ENCODE measurements around the gene PROP1. TPM values are rescaled to one million over a fixed set of nuclear protein-coding genes. Genes with fewer than 3 reads are reported as not detected.
"Not testable (repeated sequence)": the region's sequence is repeated elsewhere in the genome, so short reads cannot be mapped to it uniquely, and the experiment has no call there.

The PROP1 gene
- polyA plus RNA-seq, 1 donor from 2014 or later, result not detected

GRCh38 chr5:177972613-177973012 lies 23.4 kb downstream of the PROP1 start:
- Histone ChIP-seq H3K9me2 (ENCODE audit: insufficient read depth, low read length) (no peaks in the 10 kb centered on the region), H4K20me1 (ENCODE audit: insufficient read depth) (no peaks in the 10 kb centered on the region), H3K36me3 (ENCODE audit: insufficient read depth, low read length) (no peaks in the 10 kb centered on the region), H2AFZ (ENCODE audit: low read depth, low read length) (no peak overlapping the region), H3K4me3 (ENCODE audit: low read length) (no peak overlapping the region), H3K79me2 (replicated peaks; ENCODE audit: insufficient read depth, low read length) (no peaks in the 10 kb centered on the region), H3K4me2 (ENCODE audit: low read length) (no peak overlapping the region), H3K27ac (ENCODE audit: low read length) (no peak overlapping the region), H3K9me3 (ENCODE audit: low read length) (peaks cover 4% of the 10 kb centered on the region), H3K9ac (ENCODE audit: low read length) (no peak overlapping the region), H3K27me3 (ENCODE audit: insufficient read depth, low read depth, low read length) (no peaks in the 10 kb centered on the region), H3F3A (ENCODE audit: insufficient read depth, low read length, poor library complexity, severe bottlenecking) (no peaks in the 10 kb centered on the region)
- TF ChIP-seq POLR2AphosphoS5 (IDR thresholded peaks at IDR 0.05), result no peak
- no peak for TF ChIP-seq EZH2 (IDR thresholded peaks at IDR 0.05; ENCODE audit: borderline replicate concordance, insufficient read depth, low read length, poor library complexity, severe bottlenecking)
- TF ChIP-seq CTCF (IDR thresholded peaks at IDR 0.05; ENCODE audit: poor library complexity, severe bottlenecking), result no peak
- no peak for TF ChIP-seq TAF1 (IDR thresholded peaks at IDR 0.05; ENCODE audit: low read depth)
- no peak for TF ChIP-seq REST (IDR thresholded peaks at IDR 0.05; ENCODE audit: borderline replicate concordance)
- TF ChIP-seq SMC3 (conservative IDR thresholded peaks at IDR 0.05; ENCODE audit: poor library complexity), result no peak
- no peak for TF ChIP-seq MXI1 (conservative IDR thresholded peaks at IDR 0.05; ENCODE audit: poor library complexity, severe bottlenecking)
- TF ChIP-seq EP300 (conservative IDR thresholded peaks at IDR 0.05; ENCODE audit: poor library complexity, severe bottlenecking), result no peak
- no peak for TF ChIP-seq RAD21 (conservative IDR thresholded peaks at IDR 0.05)

- H3K9ac ChIP-seq (ENCODE audit: low read length); H3K9me2 ChIP-seq (ENCODE audit: insufficient read depth, low read length); H3K4me3 ChIP-seq (ENCODE audit: low read length): not testable (repeated sequence)
Observed at GRCh38 chr5:177972014-177972413, 24.0 kb downstream of the PROP1 start.

GRCh38 chr5:177968661-177969211 lies 27.3 kb downstream of the PROP1 start:
- Histone ChIP-seq H3F3A (ENCODE audit: insufficient read depth, low read length, poor library complexity, severe bottlenecking) (no peaks in the 10 kb centered on the region), H3K9ac (ENCODE audit: low read length) (no peak overlapping the region), H3K27ac (ENCODE audit: low read length) (no peak overlapping the region), H3K4me2 (ENCODE audit: low read length) (no peak overlapping the region), H3K4me3 (ENCODE audit: low read length) (no peak overlapping the region), H3K9me3 (ENCODE audit: low read length) (no peaks in the 10 kb centered on the region), H2AFZ (ENCODE audit: low read depth, low read length) (no peak overlapping the region), H3K36me3 (ENCODE audit: insufficient read depth, low read length) (no peaks in the 10 kb centered on the region), H3K79me2 (replicated peaks; ENCODE audit: insufficient read depth, low read length) (no peaks in the 10 kb centered on the region), H4K20me1 (ENCODE audit: insufficient read depth) (no peaks in the 10 kb centered on the region), H3K27me3 (ENCODE audit: insufficient read depth, low read depth, low read length) (no peaks in the 10 kb centered on the region), H3K9me2 (ENCODE audit: insufficient read depth, low read length) (no peaks in the 10 kb centered on the region)
- TF ChIP-seq EZH2 (IDR thresholded peaks at IDR 0.05; ENCODE audit: borderline replicate concordance, insufficient read depth, low read length, poor library complexity, severe bottlenecking) (no peak), CTCF (IDR thresholded peaks at IDR 0.05; ENCODE audit: poor library complexity, severe bottlenecking) (no peak), RAD21 (conservative IDR thresholded peaks at IDR 0.05) (no peak), POLR2AphosphoS5 (IDR thresholded peaks at IDR 0.05) (no peak), SMC3 (conservative IDR thresholded peaks at IDR 0.05; ENCODE audit: poor library complexity) (no peak), TAF1 (IDR thresholded peaks at IDR 0.05; ENCODE audit: low read depth) (no peak), REST (IDR thresholded peaks at IDR 0.05; ENCODE audit: borderline replicate concordance) (no peak), MXI1 (conservative IDR thresholded peaks at IDR 0.05; ENCODE audit: poor library complexity, severe bottlenecking) (no peak), EP300 (conservative IDR thresholded peaks at IDR 0.05; ENCODE audit: poor library complexity, severe bottlenecking) (no peak)

More at GRCh38 chr5:177972014-177972413, 24.0 kb downstream of the PROP1 start:
- H3K36me3 ChIP-seq (ENCODE audit: insufficient read depth, low read length); H3K27me3 ChIP-seq (ENCODE audit: insufficient read depth, low read depth, low read length); H3K4me2 ChIP-seq (ENCODE audit: low read length); H4K20me1 ChIP-seq (ENCODE audit: insufficient read depth); H3F3A ChIP-seq (ENCODE audit: insufficient read depth, low read length, poor library complexity, severe bottlenecking); H3K79me2 ChIP-seq (replicated peaks; ENCODE audit: insufficient read depth, low read length); H2AFZ ChIP-seq (ENCODE audit: low read depth, low read length); H3K27ac ChIP-seq (ENCODE audit: low read length); H3K9me3 ChIP-seq (ENCODE audit: low read length): not testable (repeated sequence)

All from neural cell (in vitro differentiated cells).